RPMI7951 (cell line): ENCODE results near the gene C19orf44. TPM values are rescaled to one million over a fixed set of nuclear protein-coding genes. Genes with fewer than 3 reads are reported as not detected.
A peak's percentile ranks its signal among the peaks of the same experiment; 100 is the strongest.
"Not testable (repeated sequence)": the region's sequence is repeated elsewhere in the genome, so short reads cannot be mapped to it uniquely, and the experiment has no call there.

Source experiments
- DNase-seq: peaks from one replicate; pipeline ENCODE4 v3.0.0-alpha.2; 2012; ENCODE audit warnings: low read depth
- total RNA-seq: library from RNA; depleted of rRNA; stranded (reverse); fragments of >200 nt; shearing (Covaris generic); gene quantifications from 2 replicates; pipeline ENCODE4 v1.2.3, GENCODE V29; 2014

The C19orf44 gene
- total RNA-seq, 1 experiment from 2014 or later: 10.0 TPM

- DNase-seq: no peak
These were observed 39.2 kb downstream of the C19orf44 start for GRCh38 chr19:16535381-16535780.

- DNase-seq: no peak
These were observed 39.9 kb downstream of the C19orf44 start for GRCh38 chr19:16536130-16536529.

- no peak for DNase-seq
These were observed 40.9 kb downstream of the C19orf44 start for GRCh38 chr19:16537111-16537510.

GRCh38 chr19:16540948-16541347 lies 44.8 kb downstream of the C19orf44 start:
- DNase-seq: no peak

- peak; percentile 18 for DNase-seq
These were observed 45.4 kb downstream of the C19orf44 start for GRCh38 chr19:16541526-16542044.

GRCh38 chr19:16542045-16542909 lies 46.1 kb downstream of the C19orf44 start, which contains the start of gene CHERP:
Gene CHERP (minus strand): TSS chr19:16542437. CDS start chr19:16542378, 59 bp downstream.
- peak; percentile 92 for DNase-seq

- DNase-seq: peak; percentile 8
These were observed 46.8 kb downstream of the C19orf44 start for GRCh38 chr19:16542910-16543472.

GRCh38 chr19:16543734-16544133 lies 47.5 kb downstream of the C19orf44 start:
- not testable (repeated sequence) for DNase-seq

GRCh38 chr19:16544473-16545231 lies 48.5 kb downstream of the C19orf44 start:
- DNase-seq: no peak

- no peak for DNase-seq
These were observed 52.8 kb downstream of the C19orf44 start for GRCh38 chr19:16548956-16549355.

GRCh38 chr19:16551902-16552301 lies 55.7 kb downstream of the C19orf44 start:
- not testable (repeated sequence) for DNase-seq

GRCh38 chr19:16554776-16555175 lies 58.6 kb downstream of the C19orf44 start:
- DNase-seq: no peak

- no peak for DNase-seq
These were observed 63.6 kb downstream of the C19orf44 start for GRCh38 chr19:16559780-16560276.

GRCh38 chr19:16561382-16561781 lies 65.2 kb downstream of the C19orf44 start:
- DNase-seq: no peak

- no peak for DNase-seq
These were observed 66.4 kb downstream of the C19orf44 start for GRCh38 chr19:16562608-16563025.

- DNase-seq: no peak
These were observed 68.6 kb downstream of the C19orf44 start for GRCh38 chr19:16564842-16565241.

GRCh38 chr19:16566161-16566560 lies 70.0 kb downstream of the C19orf44 start:
- no peak for DNase-seq

- no peak for DNase-seq
These were observed 70.5 kb downstream of the C19orf44 start for GRCh38 chr19:16566702-16567101.

GRCh38 chr19:16569609-16570320 lies 73.6 kb downstream of the C19orf44 start:
- no peak for DNase-seq
